NCI-H82 treated with DMSO at 0.1 percent for 48 hours (cell line): ENCODE results near the gene PEDS1.
A peak's percentile ranks its signal among the peaks of the same experiment; 100 is the strongest.
"Not testable (repeated sequence)": the region's sequence is repeated elsewhere in the genome, so short reads cannot be mapped to it uniquely, and the experiment has no call there.

ENCODE experiments used
- DNase-seq: peaks from one replicate; lab custom pipeline; 2025; ENCODE audit not compliant: unreplicated experiment; lab: John Stamatoyannopoulos, UW

PEDS1 gene

DNA sequence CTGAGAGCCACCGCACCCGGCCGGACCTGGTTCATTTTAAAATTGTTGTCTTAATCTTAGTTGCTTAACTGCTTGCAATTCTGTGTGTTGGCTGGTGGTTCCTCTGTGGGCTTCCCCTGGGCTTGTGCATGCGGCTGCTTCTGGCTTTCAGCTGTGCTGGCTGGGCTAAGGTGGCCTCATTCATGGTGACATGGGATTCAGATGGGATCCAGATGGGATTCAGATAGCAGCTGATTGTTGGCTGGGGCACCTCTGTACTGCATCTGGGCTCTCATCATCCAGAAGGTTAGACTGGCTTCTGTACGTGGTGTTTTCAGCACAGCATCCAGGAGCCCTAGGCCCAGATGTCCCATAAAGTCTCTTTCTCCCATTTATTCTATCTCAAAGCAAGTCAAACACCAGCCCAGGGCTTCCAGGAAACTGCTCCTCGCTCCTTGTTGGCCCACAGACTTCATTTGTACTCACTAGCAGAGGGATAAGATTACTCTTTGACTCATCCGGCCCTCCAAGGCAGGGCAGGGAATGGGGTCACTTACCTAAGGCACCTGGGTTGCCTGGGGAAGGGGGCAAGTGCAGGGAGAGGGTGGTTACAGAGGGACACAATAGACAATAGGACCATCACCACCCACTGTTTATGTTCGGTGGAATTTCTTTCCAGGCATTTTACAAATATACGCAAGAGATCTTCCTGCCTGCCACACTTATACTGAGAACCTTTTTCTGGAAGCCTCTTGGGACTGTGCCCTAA lies 10.2 kb upstream of the PEDS1 start:
- no peak for DNase-seq

DNA sequence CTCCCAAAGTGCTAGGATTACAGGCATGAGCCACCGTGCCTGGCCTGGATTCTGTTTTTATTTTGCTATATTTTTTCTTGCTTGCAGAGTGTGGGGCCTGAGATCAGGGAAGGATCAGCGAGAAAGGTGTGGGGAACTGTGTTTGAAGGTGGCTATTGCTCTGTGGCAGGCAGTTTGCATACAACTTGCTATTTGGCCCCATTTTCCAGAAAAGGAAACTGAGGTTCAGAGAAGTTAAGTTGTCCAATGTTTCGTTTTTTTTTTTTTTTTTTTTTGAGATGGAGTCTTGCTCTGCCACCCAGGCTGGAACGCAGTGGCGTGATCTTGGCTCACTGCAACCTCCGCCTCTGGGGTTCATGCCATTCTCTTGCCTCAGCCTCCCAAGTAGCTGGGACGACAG lies 8.0 kb upstream of the PEDS1 start:
- DNase-seq, result not testable (repeated sequence)

DNA sequence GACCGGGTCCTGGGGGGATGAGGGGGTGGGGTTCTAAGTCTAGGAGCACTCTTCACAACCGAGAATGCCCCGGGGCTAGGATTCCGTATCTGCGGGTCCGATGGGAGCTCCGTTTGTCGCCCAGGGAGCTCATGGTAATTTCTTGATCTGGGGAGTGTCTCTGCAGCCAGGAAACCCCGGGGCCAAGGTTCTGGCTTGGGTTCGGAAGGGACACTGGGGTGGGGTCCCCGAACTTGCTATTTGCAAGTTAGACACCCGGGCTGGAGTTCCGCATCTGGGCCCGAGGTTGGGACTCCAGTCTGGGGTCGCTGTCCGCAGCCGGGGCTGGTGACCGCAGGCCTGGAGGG lies 397 bp downstream of the PEDS1 start:
- no peak for DNase-seq

DNA sequence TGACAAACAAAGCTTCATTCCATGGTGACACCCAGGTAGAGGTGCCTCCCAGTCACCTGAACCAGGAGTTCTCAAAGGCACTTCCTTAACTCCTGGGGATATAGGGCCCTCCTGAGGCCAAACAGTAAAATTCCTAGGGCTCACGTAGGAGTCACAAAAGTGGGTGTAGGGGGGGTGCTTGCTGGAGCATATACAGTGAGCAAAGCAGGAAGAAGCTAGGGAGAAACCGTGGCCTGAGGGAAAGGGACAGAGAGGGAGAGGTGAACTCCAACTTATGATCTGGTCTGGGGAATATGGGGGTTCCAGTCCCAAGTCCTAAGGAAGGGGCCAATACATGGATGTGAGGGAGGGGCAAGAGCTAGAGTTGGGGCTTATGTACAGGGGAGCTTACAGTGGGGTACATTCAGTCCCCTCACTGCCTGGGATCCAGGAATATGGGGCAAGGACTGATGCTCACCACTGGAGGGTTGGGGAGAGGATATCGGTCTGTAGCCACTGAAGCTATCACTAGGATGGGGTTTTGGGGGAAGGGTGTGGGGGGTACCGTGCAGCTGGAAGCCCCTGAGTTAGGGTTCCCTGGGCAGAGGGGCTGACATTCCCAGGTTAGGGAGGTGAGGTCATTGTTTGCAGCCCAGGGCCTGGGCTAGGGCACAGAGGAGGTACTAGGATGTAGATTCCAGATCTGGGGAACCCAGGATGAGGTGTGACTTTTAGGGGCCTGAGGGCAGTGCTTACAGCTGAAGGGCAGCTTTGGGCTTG lies 950 bp downstream of the PEDS1 start:
- DNase-seq, result no peak

DNA sequence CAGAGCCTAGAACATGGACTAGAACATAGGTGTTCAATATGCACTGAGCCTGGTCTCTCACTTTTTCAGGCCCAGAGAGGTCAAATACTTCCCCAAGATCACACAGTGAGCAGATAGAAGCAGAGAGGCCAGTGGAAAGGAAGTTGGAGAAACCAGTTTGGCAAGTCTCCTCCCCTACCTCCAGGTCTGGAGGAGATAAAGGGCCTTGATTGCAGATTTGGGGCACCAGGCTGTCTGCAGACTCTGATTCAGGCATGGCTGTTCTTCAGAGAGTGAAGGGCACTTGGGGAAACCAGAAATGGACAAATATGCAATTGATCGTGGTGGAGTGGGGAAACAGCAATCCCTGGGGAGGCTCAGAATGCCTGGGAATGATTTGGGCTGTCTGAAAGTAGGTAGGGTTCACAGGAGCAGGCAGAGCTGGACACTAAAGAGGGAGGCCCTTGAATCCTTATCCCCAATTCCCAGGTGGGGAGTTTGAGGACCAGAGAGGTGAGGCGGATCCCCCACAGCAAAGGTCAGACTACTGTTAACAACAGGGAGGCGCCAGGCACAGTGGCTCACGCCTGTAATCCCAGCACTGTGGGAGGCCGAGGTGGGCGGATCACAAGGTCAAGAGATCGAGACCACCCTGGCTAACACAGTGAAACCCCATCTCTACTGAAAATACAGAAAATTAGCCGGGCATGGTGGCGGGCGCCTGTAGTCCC lies 2.3 kb downstream of the PEDS1 start:
- no peak for DNase-seq

DNA sequence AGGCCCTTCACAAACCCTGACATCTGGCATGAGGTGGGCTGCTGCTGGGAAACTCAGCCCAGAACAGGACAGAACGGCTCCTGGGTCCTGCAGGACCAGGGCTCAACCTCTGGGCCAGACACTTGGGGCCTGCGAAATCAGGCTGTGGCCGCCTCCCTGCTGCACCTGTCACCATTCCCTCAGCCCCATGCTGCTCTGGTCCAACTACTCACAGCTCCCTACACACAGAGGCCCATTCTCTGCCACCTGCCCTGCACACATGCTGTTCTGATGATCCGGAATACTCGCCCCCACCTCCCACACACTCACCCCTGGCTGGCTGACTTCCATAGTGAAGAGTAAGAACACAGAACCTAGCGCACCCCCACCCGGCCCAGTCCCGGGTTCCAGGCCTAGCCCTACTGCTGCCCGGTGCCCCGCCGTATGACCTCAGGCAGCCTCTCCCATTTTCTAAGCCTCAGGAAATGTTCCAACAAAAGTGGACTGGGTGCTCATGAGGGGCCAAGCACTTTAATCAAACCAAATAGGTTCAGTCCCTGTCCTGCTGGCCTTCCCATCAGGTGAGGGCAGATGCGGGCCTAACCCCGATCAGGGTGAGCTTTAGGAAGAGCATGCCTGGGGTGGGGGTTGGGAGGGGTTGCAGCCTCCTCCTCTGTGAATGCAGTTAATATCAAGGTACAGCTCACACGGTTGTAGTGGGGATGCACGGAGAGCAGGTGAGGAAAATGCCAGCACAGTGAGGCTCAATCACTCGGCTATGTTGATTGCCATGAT lies 3.9 kb downstream of the PEDS1 start:
- no peak for DNase-seq

DNA sequence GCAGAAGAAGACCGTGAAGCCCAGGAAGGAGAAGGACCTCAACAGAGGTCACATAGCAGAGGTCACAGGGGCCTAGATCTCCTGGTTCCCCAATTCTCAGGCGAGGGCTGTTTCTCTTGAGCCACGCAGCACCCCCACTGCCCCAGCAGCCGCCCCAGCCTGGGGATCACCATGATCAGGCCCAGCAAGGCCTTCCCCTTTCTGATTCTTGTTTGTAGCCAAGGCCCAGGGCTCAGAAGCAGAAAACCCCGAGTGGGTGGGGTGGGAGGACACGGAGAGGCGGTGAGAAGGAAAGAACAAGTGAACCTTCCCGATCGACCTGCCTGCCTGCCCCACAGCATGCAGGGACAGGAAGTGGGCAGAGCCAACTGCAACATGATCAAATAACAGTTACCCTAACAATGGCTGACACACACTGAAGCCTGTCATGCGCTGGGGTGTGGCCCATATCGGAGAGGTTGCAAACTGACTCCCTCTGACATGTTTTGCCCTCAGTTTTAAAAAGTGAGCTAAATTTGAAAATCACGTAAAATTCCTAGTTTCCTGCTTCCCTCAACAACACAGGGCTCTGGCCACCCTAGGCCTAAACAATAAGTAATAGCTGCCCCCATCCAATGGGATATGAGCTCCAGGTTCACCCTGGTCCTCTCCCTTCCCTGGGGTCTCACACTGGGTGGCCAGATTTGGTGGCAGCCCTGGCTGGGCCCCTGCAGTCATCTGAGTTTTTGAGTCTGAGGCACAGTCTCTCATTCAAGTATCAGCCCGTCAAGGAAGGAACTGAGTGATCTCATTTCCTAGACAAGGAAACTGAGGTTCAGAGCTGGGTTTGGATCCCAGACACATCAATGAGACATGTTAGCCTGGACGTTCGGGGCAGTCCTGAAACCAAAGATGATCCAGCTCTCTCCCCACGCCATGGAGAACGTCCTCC lies 6.5 kb downstream of the PEDS1 start:
- no peak for DNase-seq

DNA sequence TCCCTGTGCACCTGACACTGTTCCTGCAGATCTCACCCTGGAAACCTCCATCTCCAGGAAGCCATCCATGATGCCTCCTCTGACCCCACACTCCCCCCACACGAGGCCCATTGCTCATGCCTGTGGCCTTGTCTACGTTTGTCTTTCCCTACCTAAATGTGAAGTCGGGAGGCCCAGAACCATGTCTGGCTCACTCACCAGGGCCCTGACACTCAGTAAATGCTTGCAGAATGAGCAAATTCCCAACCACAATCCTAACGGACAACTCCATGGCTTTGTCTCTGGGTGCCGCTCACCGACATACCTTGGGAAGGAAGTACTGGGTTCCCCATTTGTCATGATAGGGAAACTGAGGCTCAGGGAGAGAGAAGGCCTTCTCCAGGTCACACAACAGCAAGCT lies 7.3 kb downstream of the PEDS1 start:
- no peak for DNase-seq

DNA sequence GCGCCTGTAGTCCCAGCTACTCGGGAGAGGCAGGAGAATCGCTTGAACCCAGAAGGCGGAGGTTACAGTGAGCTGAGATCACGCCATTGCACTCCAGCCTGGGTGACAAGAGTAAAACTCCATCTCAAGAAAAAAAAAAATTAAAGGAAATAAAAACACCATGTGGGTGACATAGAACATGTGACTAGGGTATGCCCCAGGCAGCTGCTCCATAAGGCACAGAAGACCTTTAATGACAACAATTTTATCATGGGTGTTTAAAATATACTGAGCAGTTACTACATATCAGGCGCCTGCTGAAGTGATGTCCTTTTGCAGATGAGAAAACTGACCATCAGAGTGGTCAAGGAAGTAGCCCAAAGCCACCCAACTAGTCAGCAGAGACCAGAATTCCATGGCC lies 8.0 kb downstream of the PEDS1 start:
- DNase-seq, result no peak

DNA sequence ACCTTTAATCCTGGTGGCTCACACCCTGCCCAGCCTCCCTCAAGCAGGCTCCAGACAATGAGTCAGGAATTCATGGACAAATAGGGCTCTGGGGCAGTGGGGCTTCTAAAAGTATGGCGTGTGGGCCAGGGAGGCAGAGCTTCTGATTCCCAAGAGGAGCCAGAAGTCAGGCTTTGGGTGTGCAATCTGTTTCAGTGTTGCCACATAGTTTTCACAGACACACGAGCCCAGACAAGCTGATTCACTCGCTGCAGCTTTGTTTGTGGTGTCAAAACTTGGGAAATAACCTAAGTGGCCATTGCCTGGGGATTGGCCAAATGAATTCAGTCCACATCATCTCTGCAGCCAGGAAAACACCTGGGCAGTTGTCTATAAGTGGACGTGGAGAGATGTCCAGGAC lies 9.2 kb downstream of the PEDS1 start:
- no peak for DNase-seq

DNA sequence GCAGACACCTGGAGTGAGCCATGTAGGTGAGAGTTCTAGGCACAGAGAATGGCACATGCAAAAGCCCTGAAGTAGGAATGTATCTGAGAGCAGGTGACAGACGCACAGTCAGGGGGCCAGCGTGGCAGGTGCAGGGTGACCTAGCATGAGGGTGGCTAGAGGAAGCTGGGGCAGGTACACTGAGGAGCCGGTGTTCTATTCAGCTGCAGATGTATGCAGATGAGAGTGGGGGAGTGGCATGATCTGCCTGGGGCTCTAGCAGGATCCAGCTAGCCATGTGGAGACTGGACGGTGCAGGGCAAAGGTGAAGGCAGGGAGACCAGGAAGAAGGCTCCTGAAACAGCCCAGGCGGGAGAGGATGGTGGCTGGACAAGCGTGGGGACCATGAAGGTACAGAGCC lies 10.7 kb downstream of the PEDS1 start:
- DNase-seq, result no peak

DNA sequence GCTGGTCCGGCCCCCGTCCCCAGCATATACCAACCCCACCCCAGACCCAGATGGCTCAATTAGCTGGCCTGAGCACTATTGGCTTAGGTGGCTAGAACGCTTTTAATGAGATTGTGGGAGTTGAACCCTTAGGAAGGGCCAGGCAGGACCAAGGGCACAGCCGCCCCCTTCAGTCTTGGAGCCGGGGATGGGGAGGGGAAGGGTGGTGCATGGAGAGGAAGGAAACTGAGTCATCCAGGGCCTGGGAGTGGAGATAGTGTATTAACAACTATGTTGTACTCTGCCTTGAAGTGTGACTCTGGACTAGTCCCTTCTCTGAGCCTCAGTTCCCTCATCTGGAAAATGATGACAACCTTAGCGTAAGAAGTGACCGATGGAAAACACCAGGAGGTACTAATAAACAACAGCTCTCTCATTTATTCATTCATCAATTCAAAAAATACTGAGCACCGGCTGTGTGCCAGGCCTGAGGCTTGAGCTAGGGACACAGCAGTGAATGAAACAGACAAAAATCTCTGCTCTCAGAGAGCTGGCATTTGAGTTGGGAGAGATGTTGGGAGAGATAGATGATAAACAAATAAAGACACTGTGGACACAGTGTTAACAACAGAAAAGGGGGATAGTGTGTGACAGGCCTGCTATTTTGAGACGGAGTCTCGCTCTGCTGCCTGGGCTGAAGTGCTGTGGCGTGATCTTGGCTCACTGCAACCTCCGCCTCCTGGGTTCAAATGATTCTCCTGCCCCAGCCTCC lies 11.5 kb downstream of the PEDS1 start:
- peak; percentile 52 for DNase-seq

DNA sequence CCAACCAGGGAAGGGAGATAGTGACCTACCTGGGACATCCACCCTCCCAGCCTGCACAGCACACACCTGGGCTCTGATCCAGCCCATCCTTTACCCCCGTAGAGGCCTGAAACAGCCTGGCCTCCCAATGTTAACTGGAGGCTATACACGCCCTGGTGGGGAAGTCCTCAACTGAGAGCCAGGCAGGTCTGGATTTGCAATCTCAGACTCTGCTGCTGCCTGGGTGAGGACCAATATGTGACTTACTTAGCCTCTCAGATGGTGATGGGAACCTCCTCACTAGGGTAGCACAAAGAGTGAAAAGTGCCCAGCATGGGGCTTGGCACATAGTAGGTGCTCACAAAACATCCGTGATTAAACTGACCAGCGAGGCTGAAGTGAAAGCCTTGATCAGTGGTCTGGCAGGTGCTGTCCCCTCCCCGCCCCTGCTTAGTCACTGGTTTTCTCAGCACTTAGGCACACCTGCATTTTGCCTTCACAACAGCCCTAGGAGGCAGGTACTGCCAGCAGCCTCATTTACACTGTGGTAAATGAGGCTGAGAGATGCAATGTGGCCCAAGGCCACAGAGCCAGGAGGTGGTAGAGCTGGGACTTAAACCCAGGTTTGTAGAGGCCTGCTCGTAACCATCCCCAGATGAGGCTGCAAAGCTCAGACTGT lies 12.4 kb downstream of the PEDS1 start:
- DNase-seq, result no peak

DNA sequence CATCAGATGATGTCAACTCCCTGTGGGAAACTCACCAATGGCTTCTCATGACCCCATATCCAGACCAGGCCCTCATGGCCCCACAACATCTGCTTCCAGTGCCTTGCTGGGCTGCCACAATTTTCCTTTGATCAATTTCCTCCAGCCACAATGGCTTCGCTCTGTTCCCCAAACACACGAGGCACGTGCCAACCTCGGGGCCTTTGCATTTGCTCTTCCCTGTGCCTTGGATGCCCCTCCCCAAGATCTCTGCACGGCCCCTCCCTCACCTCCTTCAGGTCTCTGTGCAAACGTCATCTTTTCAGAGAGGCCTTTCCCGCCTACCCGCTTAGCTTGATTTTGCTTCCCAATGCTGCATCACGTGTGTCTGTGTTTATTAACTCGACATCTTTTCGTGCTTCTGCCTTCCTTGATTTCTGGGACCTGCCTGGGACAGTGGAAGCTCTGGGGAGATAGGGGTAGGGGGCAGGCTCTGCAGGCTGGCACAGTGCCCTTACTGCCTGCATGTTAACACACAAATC lies 13.1 kb downstream of the PEDS1 start:
- DNase-seq, result no peak

DNA sequence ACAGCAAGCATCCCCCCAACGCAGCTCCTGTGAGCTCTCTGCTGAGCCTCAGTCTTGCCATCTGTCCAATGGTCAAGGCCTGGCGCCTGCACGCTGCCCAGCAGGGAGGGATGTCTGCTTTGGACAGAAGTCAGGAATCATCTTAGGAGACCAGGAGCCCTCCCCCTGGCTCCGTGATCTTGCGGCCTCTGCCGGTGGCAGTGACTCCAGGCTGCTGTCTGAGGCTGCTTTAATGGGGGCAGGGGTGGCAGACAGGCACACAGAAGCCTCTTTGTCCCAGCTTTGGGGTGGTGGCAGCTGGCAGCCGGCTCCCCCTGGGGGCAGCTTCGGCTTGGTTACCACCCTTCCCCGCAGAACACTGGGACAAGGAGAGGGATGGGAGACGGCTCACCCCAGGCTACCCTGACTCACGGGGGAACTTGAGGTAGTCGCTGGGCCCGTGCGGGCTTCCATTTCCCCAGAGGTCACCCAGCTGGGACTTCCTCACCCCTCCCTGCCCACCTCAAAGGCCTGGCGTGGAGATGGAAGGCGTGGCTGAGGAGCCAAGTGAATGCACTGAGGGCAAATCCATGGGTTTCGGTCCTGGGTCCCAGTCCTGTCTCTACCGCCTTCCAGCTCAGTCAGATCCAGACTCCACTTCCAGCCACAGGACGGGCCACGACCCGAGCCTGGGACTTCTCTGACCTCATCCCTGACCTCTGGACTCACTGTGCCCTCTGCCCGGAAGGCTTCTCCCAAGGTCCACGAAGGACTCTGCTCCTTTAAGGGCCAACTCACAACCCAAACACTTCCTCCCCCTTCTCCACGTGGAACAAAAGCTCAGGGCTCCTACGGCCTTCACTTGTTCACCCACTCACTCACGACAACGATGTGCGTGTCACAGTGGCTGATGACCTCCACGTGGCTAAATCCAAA lies 14.8 kb downstream of the PEDS1 start:
- no peak for DNase-seq

DNA sequence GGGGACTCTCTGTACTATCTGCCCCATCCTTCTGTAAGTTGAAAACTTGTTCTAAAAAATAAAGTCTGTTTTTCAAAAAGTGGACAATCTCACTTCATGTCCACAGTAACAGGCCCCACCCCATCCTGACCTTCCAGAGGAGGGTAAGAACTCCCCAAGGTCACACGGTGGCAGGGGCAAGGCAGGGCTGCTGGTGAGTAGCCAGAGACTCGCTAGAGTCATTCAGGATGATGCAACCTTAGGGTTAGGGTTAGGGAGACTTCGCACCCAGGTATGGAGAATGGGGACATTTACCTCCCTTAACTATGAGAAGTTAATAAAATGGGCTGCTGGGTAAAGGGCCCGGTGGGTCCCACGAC lies 15.4 kb downstream of the PEDS1 start:
- DNase-seq, result no peak

DNA sequence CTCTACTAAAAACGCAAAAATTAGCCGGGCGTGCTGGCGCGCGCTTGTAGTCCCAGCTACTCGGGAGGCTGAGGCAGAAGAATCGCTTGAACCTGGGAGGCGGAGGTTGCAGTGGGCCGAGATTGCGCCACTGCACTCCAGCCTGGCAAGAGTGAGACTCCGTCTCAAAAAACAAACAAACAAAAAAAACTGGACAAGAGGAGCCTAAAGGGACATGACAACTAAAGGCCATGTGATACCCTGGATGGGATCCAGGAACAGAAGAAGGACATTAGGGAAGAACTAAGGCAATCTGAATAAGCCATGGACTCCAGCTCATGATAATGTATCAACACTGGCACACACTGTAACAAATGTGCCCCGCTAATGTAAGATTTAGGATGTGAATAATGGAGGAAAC lies 15.8 kb downstream of the PEDS1 start:
- DNase-seq, result not testable (repeated sequence)
